Measurements from ENCODE around the gene PLOD1.
"Not testable (repeated sequence)": the region's sequence is repeated elsewhere in the genome, so short reads cannot be mapped to it uniquely, and the experiment has no call there.

Gene PLOD1

GRCh38 chr1:12008355-12008754, 73.8 kb downstream of the PLOD1 start:
- not testable (repeated sequence) for DNase-seq

- DNase-seq: no peak
Observed at GRCh38 chr1:12009318-12009947, 74.9 kb downstream of the PLOD1 start.

- no peak for DNase-seq
Observed at GRCh38 chr1:12010746-12011570, 76.4 kb downstream of the PLOD1 start.

- no peak for DNase-seq
Observed at GRCh38 chr1:12011998-12012397, 77.5 kb downstream of the PLOD1 start.

- no peak for DNase-seq
Observed at GRCh38 chr1:12012560-12013316, 78.2 kb downstream of the PLOD1 start.

- peak; percentile 73 for DNase-seq
Observed at GRCh38 chr1:12014141-12014991, 79.8 kb downstream of the PLOD1 start.

GRCh38 chr1:12015001-12015491, 80.5 kb downstream of the PLOD1 start:
- no peak for DNase-seq

- DNase-seq: no peak
Observed at GRCh38 chr1:12015499-12015898, 81.0 kb downstream of the PLOD1 start.

- no peak for DNase-seq
Observed at GRCh38 chr1:12016182-12016581, 81.7 kb downstream of the PLOD1 start.

GRCh38 chr1:12019858-12020509, 85.5 kb downstream of the PLOD1 start:
- no peak for DNase-seq

- DNase-seq: no peak
Observed at GRCh38 chr1:12021616-12022015, 87.1 kb downstream of the PLOD1 start.

GRCh38 chr1:12022036-12022435, 87.5 kb downstream of the PLOD1 start:
- DNase-seq: no peak
